Measurements from ENCODE around the gene GPR85. TPM values are rescaled to one million over a fixed set of nuclear protein-coding genes. Genes with fewer than 3 reads are reported as not detected.
"Not testable (repeated sequence)": the region's sequence is repeated elsewhere in the genome, so short reads cannot be mapped to it uniquely, and the experiment has no call there.

GPR85 gene
- total RNA-seq, 1 donor: 5.0 TPM

DNA sequence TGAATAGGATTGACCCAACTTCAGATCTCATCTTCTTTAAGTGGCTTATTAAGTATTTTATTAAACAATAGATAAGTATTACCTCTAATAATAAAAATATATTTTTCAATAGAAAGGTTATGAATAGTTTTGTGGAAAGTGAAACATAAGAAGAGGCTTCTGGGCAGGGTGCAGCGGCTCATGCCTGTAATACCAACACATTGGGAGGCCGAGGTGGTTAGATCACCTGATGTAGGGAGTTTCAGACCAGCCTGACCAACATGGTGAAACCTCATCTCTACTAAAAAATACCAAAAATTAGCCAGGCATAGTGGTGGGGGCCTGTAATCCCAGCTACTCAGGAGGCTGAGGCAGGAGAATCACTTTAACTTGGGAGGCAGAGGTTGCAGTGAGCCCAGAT, 26.5 kb downstream of the GPR85 start:
- no peak for DNase-seq (ENCODE audit: low read depth)
- no peak overlapping the region for H3K4me3 ChIP-seq (ENCODE audit: low read depth, low read length)
- TF ChIP-seq, protein P1, sequence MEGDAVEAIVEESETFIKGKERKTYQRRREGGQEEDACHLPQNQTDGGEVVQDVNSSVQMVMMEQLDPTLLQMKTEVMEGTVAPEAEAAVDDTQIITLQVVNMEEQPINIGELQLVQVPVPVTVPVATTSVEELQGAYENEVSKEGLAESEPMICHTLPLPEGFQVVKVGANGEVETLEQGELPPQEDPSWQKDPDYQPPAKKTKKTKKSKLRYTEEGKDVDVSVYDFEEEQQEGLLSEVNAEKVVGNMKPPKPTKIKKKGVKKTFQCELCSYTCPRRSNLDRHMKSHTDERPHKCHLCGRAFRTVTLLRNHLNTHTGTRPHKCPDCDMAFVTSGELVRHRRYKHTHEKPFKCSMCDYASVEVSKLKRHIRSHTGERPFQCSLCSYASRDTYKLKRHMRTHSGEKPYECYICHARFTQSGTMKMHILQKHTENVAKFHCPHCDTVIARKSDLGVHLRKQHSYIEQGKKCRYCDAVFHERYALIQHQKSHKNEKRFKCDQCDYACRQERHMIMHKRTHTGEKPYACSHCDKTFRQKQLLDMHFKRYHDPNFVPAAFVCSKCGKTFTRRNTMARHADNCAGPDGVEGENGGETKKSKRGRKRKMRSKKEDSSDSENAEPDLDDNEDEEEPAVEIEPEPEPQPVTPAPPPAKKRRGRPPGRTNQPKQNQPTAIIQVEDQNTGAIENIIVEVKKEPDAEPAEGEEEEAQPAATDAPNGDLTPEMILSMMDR (IDR thresholded peaks at IDR 0.05; ENCODE audit: insufficient read depth, low read length): no peak

DNA sequence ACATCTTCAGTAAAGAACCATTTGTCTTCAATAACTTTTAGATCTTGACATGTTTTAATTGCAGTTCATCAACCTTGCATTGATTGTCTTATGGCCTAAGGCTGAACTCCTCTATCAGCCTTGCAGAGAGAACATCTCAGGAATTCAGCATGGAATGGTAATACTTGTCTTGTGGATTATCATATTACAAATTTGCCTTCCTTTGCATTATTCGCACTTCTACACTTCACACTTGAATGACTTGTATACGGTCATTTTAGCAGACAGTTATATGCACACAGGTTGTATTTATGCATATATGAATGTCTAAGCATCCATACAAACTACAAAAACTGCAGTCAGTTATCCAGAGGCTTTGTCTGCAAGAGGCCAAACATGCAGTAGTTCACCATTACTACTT, 31.7 kb downstream of the GPR85 start:
- TF ChIP-seq, protein P1 (IDR thresholded peaks at IDR 0.05; ENCODE audit: insufficient read depth, low read length): no peak
- no peak for DNase-seq (ENCODE audit: low read depth)
- H3K4me3 ChIP-seq (ENCODE audit: low read depth, low read length): no peak overlapping the region

DNA sequence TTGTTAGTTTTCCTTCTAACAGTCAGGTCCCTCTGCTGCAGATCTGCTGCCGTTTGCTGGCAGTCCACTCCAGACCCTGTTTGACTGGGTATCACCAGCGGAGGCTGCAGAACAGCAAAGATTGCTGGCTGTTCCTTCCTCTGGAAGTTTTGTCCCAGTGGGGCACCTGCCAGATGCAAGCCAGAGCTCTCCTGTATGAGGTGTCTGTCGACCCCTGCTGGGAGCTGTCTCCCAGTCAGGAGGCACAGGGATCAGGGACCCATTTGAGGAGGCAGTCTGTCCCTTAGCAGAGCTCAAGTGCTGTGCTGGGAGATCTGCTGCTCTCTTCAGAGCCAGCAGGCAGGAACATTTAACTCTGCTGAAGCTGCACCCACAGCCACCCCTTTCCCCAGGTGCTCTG, 32.4 kb downstream of the GPR85 start:
- not testable (repeated sequence) for DNase-seq (ENCODE audit: low read depth)

DNA sequence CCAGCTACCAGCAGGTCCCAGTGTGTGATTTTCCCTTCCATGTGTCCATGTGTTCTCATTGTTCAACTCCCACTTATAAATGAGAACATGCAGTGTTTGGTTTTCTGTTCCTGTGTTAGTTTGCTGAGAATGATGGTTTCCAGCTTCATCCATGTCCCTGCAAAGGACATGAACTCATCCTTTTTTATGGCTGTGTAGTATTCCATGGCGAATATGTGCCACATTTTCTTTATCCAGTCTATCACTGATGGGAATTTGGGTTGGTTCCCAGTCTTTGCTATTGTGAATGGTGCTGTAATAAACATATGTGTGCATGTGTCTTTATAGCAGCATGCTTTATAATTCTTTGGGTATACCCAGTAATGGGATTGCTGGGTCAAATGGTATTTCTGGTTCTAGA, 37.4 kb downstream of the GPR85 start:
- DNase-seq (ENCODE audit: low read depth): not testable (repeated sequence)

More for the DNA sequence above, 32.4 kb downstream of the GPR85 start:
- H3K4me3 ChIP-seq (ENCODE audit: low read depth, low read length): not testable (repeated sequence)

DNA sequence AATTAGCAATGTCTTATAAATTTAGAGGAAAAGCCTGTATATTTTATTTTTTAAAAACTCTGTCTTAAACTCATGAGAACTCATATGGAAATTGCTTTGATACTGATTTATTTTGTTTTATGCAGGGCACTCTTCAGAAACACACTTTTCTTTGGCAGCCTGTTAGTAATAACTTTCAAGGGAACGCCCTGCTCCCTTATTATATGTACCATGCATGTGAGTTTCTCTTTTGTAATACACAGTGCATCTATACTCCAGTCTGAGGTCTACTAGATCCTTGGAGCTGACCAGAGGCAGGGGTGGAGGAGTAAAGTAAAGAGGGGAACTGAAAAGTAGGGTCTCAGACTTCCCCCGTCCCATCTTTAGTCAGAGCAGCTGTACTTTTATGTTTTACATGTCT, 40.2 kb downstream of the GPR85 start:
- TF ChIP-seq, protein P1 (IDR thresholded peaks at IDR 0.05; ENCODE audit: insufficient read depth, low read length): no peak
- no peak overlapping the region for H3K4me3 ChIP-seq (ENCODE audit: low read depth, low read length)
- no peak for DNase-seq (ENCODE audit: low read depth)

More for the DNA sequence above, 37.4 kb downstream of the GPR85 start:
- not testable (repeated sequence) for H3K4me3 ChIP-seq (ENCODE audit: low read depth, low read length)

DNA sequence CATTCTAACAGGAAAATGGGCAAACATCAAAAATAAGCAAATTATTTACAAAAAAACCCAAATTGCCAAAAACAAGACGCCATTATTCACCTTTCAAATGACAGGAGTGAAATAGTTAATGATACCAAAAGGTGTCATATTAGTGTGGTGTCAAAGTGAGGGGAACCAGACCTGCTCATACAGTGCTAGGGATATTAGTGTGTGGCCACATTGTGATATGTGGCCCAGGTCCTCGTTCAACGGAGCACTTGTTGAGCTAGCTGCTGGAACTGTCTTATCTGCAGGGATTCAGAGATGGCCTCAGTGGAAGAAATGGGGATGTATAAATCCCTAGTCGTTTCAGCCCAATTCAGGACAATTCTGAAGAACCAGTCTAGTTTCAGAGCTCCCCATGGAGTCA, 41.2 kb downstream of the GPR85 start:
- H3K4me3 ChIP-seq (ENCODE audit: low read depth, low read length): no peak overlapping the region
- no peak for DNase-seq (ENCODE audit: low read depth)
- TF ChIP-seq, protein P1 (IDR thresholded peaks at IDR 0.05; ENCODE audit: insufficient read depth, low read length): no peak

DNA sequence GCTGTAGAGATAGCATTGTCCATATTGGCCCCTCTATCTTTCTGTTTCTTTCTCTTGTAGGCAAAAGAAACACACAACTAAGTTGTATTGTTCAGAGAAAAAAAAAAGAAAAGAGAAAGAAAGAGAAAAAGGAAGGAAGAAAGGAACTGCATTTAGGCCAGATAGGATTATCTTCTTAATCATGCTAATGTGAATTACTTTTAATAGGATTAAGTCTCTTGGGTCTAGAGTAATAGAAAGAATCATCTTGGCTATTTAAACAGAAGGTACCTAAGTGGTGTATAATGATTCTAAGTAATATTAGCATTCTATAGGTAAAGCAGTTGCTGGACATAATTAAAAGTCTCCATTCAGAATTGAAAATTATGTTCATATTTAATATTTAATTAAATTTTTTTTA, 42.2 kb downstream of the GPR85 start:
- no peak overlapping the region for H3K4me3 ChIP-seq (ENCODE audit: low read depth, low read length)
- DNase-seq (ENCODE audit: low read depth): no peak
- TF ChIP-seq, protein P1 (IDR thresholded peaks at IDR 0.05; ENCODE audit: insufficient read depth, low read length): no peak

DNA sequence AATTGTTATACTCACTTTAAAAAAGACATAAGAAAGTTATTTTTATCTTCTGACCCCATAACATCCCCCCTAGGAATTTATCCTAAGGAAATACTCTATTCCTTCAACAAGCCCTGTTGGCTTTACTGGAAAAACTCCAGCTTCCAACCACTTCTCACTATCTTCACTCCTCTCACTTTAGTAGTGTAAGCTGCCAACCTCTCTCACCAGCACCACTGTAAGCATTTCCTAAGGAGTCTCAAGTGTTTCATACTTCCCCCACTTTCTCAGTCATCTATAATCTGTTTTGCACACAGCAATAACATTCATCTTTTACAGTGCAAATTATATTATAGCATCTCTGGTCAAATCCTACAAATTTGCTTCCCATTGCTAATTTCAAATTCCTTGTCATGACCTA, 45.8 kb downstream of the GPR85 start:
- no peak for DNase-seq (ENCODE audit: low read depth)
- H3K4me3 ChIP-seq (ENCODE audit: low read depth, low read length): no peak overlapping the region
- TF ChIP-seq, protein P1 (IDR thresholded peaks at IDR 0.05; ENCODE audit: insufficient read depth, low read length): no peak
